NB4 (cell line): Measurements from ENCODE around the gene TSPAN31.

Experiments
- DNase-seq: peaks from one replicate; pipeline ENCODE4 v3.0.0; 2010; ENCODE audit warnings: low read depth
- H3K4me3 ChIP-seq: one replicate; pipeline ENCODE4 v1.5.1; 2011; ENCODE audit warnings: mild to moderate bottlenecking, low read depth, low read length, moderate library complexity
- MYC ChIP-seq: IDR thresholded peaks from 2 replicates; pipeline ENCODE4 v1.6.1; 2011; ENCODE audit warnings: low read depth, low read length
- POLR2A ChIP-seq: IDR thresholded peaks from 2 replicates; pipeline ENCODE4 v1.6.1; 2011; ENCODE audit warnings: mild to moderate bottlenecking; ENCODE audit not compliant: insufficient read length; ENCODE audit errors: extremely low read depth
- TF ChIP-seq, protein P1 (sequence below): IDR thresholded peaks from 2 replicates; pipeline ENCODE4 v1.6.1; 2011; ENCODE audit warnings: low read depth, low read length
- TF ChIP-seq, protein P2 (sequence below): IDR thresholded peaks from one replicate; pipeline ENCODE4 v1.5.1; 2012; ENCODE audit warnings: low read depth, low read length

Gene TSPAN31

DNA sequence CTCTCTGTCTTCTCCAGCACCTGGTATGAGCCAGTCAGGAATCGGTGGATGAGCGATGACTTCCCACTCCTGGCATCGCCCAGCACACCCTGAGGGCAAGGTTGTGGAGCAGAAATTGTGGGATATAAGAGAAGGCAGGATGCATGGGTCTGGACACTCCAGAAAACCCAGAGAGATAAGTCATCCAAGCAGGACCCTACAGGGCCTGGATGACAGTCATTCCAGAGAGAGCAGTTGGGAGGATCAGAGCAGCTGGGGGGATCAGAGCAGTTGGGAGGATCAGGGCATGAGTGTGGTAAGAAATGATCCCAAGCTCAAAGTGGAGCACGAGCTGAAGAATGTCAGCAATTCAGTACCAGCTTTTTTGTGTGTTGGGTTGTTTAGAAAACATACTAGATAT is 10.2 kb upstream of the TSPAN31 start:
- TF ChIP-seq, protein P1, sequence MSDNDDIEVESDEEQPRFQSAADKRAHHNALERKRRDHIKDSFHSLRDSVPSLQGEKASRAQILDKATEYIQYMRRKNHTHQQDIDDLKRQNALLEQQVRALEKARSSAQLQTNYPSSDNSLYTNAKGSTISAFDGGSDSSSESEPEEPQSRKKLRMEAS, result no peak
- TF ChIP-seq MYC (no peak), POLR2A (no peak)
- TF ChIP-seq, protein P2, sequence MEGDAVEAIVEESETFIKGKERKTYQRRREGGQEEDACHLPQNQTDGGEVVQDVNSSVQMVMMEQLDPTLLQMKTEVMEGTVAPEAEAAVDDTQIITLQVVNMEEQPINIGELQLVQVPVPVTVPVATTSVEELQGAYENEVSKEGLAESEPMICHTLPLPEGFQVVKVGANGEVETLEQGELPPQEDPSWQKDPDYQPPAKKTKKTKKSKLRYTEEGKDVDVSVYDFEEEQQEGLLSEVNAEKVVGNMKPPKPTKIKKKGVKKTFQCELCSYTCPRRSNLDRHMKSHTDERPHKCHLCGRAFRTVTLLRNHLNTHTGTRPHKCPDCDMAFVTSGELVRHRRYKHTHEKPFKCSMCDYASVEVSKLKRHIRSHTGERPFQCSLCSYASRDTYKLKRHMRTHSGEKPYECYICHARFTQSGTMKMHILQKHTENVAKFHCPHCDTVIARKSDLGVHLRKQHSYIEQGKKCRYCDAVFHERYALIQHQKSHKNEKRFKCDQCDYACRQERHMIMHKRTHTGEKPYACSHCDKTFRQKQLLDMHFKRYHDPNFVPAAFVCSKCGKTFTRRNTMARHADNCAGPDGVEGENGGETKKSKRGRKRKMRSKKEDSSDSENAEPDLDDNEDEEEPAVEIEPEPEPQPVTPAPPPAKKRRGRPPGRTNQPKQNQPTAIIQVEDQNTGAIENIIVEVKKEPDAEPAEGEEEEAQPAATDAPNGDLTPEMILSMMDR, result no peak
- DNase-seq, result no peak
- H3K4me3 ChIP-seq, result no peak overlapping the region

DNA sequence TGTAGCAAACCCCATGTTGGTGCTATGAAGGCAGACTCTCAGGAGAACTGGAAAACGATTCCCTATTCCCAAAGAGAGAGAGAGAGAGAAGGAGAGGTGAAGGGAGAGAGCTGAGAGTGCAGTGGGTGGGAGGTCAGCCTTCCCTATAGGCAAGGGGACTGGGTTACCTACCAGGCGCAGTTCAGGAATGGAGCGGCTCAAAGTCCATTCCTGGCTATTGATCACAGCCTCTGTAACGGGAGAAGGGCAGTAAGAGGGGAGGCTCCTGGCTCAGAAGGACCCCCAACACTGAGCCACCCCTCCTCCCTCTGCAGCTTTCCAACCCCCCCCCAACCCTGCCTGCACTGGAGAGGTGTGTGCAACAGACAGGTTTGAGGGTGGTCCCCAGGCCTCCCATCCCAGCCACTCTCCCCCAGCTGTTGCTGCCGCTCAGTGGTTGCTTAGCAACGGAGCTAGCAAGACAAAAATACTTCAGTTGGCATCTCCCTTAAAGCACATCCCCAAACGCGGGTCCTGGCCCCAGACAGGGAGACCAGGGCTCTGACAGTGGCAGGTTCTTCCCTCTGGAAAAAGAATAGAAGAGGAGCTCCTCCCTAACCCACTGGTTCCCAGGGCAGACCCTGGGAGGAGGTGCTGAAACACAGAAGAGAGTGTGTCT is 9.5 kb upstream of the TSPAN31 start:
- no peak for DNase-seq
- no peak for TF ChIP-seq MYC
- TF ChIP-seq, protein P1, result no peak
- TF ChIP-seq, protein P2, result no peak
- TF ChIP-seq POLR2A, result no peak
- no peak overlapping the region for H3K4me3 ChIP-seq

DNA sequence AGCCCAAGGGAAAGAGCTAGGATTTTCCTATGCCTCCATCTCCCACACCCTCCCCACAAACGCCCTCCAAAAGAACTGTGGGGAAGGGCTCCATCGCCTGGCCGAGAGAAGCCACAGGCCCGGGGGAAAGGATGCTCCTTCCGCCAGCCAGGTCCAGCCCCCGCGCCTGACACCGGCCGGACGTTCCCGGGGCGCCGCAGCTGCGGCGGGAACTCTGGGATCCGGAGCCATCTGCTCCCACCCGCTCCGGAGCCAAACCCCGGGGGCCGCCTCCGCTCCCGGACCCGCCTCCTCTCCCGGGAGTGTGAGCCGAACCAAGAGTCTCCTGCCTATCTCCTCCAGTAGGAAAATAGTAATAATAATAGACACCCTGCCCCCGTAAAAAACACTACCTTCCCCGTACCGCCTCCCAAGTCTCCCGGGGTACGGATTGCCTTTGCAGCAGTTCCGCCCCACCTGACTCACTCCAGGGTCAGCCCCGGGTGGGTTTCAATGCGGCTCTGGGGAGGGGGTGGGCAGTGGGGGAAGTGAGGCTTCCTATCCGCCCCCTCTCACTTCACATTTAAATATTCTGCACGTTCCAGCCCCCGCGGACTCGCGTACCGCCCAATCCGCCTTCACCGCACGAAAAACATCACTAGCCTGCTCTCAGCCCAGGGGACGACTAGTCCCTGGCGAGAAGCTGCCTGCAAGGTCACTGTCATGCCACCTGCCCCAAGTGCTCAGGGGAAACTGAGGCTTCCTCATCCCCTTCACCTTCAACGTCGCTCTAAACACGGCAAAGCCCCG is 8.7 kb upstream of the TSPAN31 start:
- DNase-seq, result no peak
- TF ChIP-seq, protein P2, result no peak
- TF ChIP-seq POLR2A, result no peak
- TF ChIP-seq, protein P1, result no peak
- no peak for TF ChIP-seq MYC
- no peak overlapping the region for H3K4me3 ChIP-seq

GRCh38 chr12:57736741-57737466 is 7.9 kb upstream of the TSPAN31 start:
- DNase-seq, result no peak
- TF ChIP-seq, protein P2, result no peak
- TF ChIP-seq MYC (no peak), POLR2A (no peak)
- TF ChIP-seq, protein P1, result no peak
- H3K4me3 ChIP-seq, result no peak overlapping the region

DNA sequence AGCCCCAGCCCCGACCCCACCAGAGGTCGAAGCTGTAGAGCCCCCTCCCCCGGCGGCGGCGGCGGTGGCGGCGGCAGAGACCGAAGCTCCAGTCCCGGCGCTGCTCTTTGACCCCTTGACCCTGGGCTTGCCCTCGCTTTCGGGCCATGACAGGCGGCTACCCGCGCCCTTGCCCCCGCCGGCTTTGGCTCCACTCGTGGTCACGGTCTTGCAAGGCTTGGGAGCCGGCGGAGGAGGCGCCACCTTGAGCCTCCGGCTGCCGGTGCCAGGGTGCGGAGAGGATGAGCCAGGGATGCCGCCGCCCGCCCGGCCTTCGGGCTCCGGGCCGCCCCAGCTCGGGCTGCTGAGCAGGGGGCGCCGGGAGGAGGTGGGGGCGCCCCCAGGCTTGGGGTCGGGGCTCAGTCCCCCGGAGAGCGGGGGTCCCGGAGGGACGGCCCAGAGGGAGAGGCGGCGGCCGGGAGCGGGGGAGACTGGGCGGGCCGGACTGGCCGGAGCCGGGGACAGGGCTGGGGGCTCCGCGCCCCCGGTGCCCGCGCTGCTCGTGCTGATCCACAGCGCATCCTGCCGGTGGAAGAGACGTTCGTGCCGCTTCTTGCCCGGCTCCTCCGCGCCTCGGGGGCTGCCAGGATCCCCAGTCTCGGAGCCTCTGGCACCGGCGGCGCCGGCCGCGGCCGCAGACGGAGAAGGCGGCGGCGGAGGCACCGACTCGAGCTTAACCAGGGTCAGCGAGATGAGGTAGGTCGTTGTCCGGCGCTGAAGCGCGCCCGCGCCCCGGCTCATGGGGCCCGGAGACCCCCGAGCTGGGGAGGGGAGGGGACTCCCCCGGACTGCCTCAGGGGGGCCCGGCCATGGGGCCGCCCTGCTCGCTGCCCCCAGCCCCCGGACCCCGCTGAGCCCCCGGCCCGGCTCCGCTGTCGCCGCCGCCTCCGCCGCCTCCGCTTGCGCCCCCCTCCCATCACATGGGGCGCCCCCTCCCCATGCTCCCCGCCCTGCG is 7.1 kb upstream of the TSPAN31 start:
- no peak overlapping the region for H3K4me3 ChIP-seq
- no peak for DNase-seq
- TF ChIP-seq MYC, result no peak
- no peak for TF ChIP-seq POLR2A
- TF ChIP-seq, protein P2, result no peak
- TF ChIP-seq, protein P1, result no peak
